ENCODE data around the gene CELF4. TPM values are rescaled to one million over a fixed set of nuclear protein-coding genes. Genes with fewer than 3 reads are reported as not detected.

Gene CELF4
- total RNA-seq, 1 donor from 2014 or later = 0.51 TPM

- no peak for DNase-seq
Observed at GRCh38 chr18:37280701-37281393, 284.8 kb downstream of the CELF4 start.

GRCh38 chr18:37277804-37278203 lies 287.8 kb downstream of the CELF4 start:
- no peak for DNase-seq

GRCh38 chr18:37276111-37276890 lies 289.3 kb downstream of the CELF4 start:
- DNase-seq = no peak

GRCh38 chr18:37275237-37275741 lies 290.3 kb downstream of the CELF4 start:
- no peak for DNase-seq

- DNase-seq = no peak
Observed at GRCh38 chr18:37274309-37275236, 291.0 kb downstream of the CELF4 start.

- DNase-seq = no peak
Observed at GRCh38 chr18:37272841-37273240, 292.8 kb downstream of the CELF4 start.

GRCh38 chr18:37272226-37272625 lies 293.4 kb downstream of the CELF4 start:
- no peak for DNase-seq

GRCh38 chr18:37270666-37271052 lies 294.9 kb downstream of the CELF4 start:
- no peak for DNase-seq

GRCh38 chr18:37270038-37270665 lies 295.4 kb downstream of the CELF4 start:
- peak; percentile 89 for DNase-seq

- no peak for DNase-seq
Observed at GRCh38 chr18:37266290-37266689, 299.3 kb downstream of the CELF4 start.

GRCh38 chr18:37265382-37265781 lies 300.2 kb downstream of the CELF4 start:
- DNase-seq = no peak

GRCh38 chr18:37264956-37265355 lies 300.6 kb downstream of the CELF4 start:
- no peak for DNase-seq

GRCh38 chr18:37261988-37262387 lies 303.6 kb downstream of the CELF4 start:
- no peak for DNase-seq

- no peak for DNase-seq
Observed at GRCh38 chr18:37261246-37261840, 304.3 kb downstream of the CELF4 start.

GRCh38 chr18:37260367-37261093 lies 305.1 kb downstream of the CELF4 start:
- no peak for DNase-seq

- DNase-seq = no peak
Observed at GRCh38 chr18:37259711-37260110, 305.9 kb downstream of the CELF4 start.

GRCh38 chr18:37258819-37259218 lies 306.8 kb downstream of the CELF4 start:
- DNase-seq = no peak

- no peak for DNase-seq
Observed at GRCh38 chr18:37258131-37258530, 307.5 kb downstream of the CELF4 start.

- no peak for DNase-seq
Observed at GRCh38 chr18:37254973-37255372, 310.6 kb downstream of the CELF4 start.

- DNase-seq = no peak
Observed at GRCh38 chr18:37254236-37254754, 311.3 kb downstream of the CELF4 start.
